GM12878 (cell line): ENCODE measurements around the gene NLE1. TPM values are rescaled to one million over a fixed set of nuclear protein-coding genes. Genes with fewer than 3 reads are reported as not detected.
"Not testable (repeated sequence)": the region's sequence is repeated elsewhere in the genome, so short reads cannot be mapped to it uniquely, and the experiment has no call there.

Experiments used
- ATAC-seq: fragments of 200-7000 bp; cut with Tn5 transposase; 3 replicates; pipeline ENCODE4 v1.9.1; 2020; ENCODE audit warnings: mild to moderate bottlenecking, moderate library complexity
- BruUV-seq: library from RNA; stranded (reverse); fragments of 400-500 nt; replicated peaks from 2 replicates; lab custom pipeline; 2021; lab: Mats Ljungman, UMichigan
- CTCF ChIA-PET: fragments of 300-600 bp; sonication (Branson Sonifier 250); formaldehyde crosslinking; extraction: SDS; loops from one replicate; lab custom pipeline; 2021; ENCODE audit warnings: inconsistent platforms; lab: Yijun Ruan, JAX
- POLR2A ChIA-PET: fragments of 350-600 bp; formaldehyde crosslinking; extraction: SDS; loops from one replicate; lab custom pipeline; 2021; ENCODE audit warnings: inconsistent platforms; lab: Charles Lee
- RAD21 ChIA-PET: fragments of 300-600 bp; sonication (Branson Sonifier 250); formaldehyde crosslinking; loops from one replicate; lab custom pipeline; 2023; ENCODE audit warnings: antibody characterized with exemption; ENCODE audit not compliant: unreplicated experiment; lab: Charles Lee
- SMC1A ChIA-PET: fragments of 300-600 bp; sonication (Branson Sonifier 250); formaldehyde crosslinking; loops from one replicate; lab custom pipeline; 2023; ENCODE audit not compliant: unreplicated experiment, uncharacterized antibody; lab: Charles Lee
- DNase-seq: peaks from one replicate; pipeline ENCODE4 v3.0.0-alpha.2; 2011; ENCODE audit warnings: low read depth, low spot score
- FAIRE-seq: peaks from 3 replicates; lab custom pipeline; 2011; peaks lifted over from hg19 to GRCh38; lab: Jason Lieb, UNC
- H2AFZ ChIP-seq: 2 replicates; pipeline ENCODE4 v1.6.0; 2011; ENCODE audit warnings: low read depth, low read length, control low read depth; ENCODE audit not compliant: control insufficient read depth
- H3K27ac ChIP-seq: 2 replicates; pipeline ENCODE4 v1.5.1; 2011; ENCODE audit warnings: control low read depth; ENCODE audit not compliant: control insufficient read depth, insufficient read depth
- H3K27me3 ChIP-seq, 2 experiments: replicated peaks in 1 of 2; 2 replicates each; pipeline versions ENCODE4 v1.6.0 to v1.6.1; 2011; ENCODE audit warnings: low read length in 1 of 2; ENCODE audit not compliant: control insufficient read depth in 2 of 2, insufficient read depth in 2 of 2
- H3K36me3 ChIP-seq, 2 experiments: 2 replicates each; pipeline ENCODE4 v1.5.1; 2011; ENCODE audit warnings: low read length in 1 of 2; ENCODE audit not compliant: control insufficient read depth in 2 of 2, insufficient read depth in 2 of 2
- H3K4me1 ChIP-seq: 2 replicates; pipeline ENCODE4 v1.6.1; 2011; ENCODE audit warnings: mild to moderate bottlenecking, low read length, moderate library complexity, mixed read lengths; ENCODE audit not compliant: control insufficient read depth, insufficient read depth
- H3K4me2 ChIP-seq: 2 replicates; pipeline ENCODE4 v1.6.0; 2011; ENCODE audit warnings: control low read depth; ENCODE audit not compliant: control insufficient read depth, insufficient read depth
- H3K4me3 ChIP-seq: fragments of 200-600 bp; sonication (generic); 2 replicates; pipeline ENCODE4 v1.5.1; 2016
- H3K79me2 ChIP-seq: 2 replicates; pipeline ENCODE4 v1.6.0; 2011; ENCODE audit warnings: low read length; ENCODE audit not compliant: control insufficient read depth, insufficient read depth
- H3K9ac ChIP-seq: 2 replicates; pipeline ENCODE4 v1.8.0; 2011; ENCODE audit warnings: low read length, control low read depth, mixed read lengths; ENCODE audit not compliant: control insufficient read depth, insufficient read depth
- H3K9me3 ChIP-seq: replicated peaks from 3 replicates; pipeline ENCODE4 v1.5.1; 2011; ENCODE audit warnings: mild to moderate bottlenecking, low read length; ENCODE audit not compliant: control insufficient read depth, insufficient read depth
- H4K20me1 ChIP-seq: 2 replicates; pipeline ENCODE4 v1.6.0; 2011; ENCODE audit not compliant: control insufficient read depth, insufficient read depth
- BCL11A ChIP-seq: IDR thresholded peaks from 2 replicates; pipeline ENCODE4 v1.6.1; 2011; ENCODE audit warnings: low read depth, low read length
- KDM1A ChIP-seq: fragments of 200-600 bp; sonication (generic); IDR thresholded peaks from 2 replicates; pipeline ENCODE4 v1.6.1; 2016; ENCODE audit warnings: borderline replicate concordance
- MYC ChIP-seq: IDR thresholded peaks from 2 replicates; pipeline ENCODE4 v1.6.1; 2011; ENCODE audit warnings: mild to moderate bottlenecking, low read length, moderate library complexity, inconsistent platforms; ENCODE audit not compliant: insufficient read depth, insufficient replicate concordance, insufficient read length, severe bottlenecking
- NBN ChIP-seq: fragments of 450-650 bp; IDR thresholded peaks from 2 replicates; pipeline ENCODE4 v1.6.1; 2016
- SUPT20H ChIP-seq: IDR thresholded peaks from 2 replicates; pipeline ENCODE4 v1.6.1; 2011; ENCODE audit warnings: low read depth, mild to moderate bottlenecking, low read length, moderate library complexity, borderline replicate concordance; ENCODE audit not compliant: control insufficient read depth
- TCF12 ChIP-seq: IDR thresholded peaks from 2 replicates; pipeline ENCODE4 v1.6.1; 2011; ENCODE audit warnings: low read depth, mild to moderate bottlenecking, low read length
- TCF7 ChIP-seq: IDR thresholded peaks from 2 replicates; pipeline ENCODE4 v1.6.1; 2014; ENCODE audit warnings: antibody characterized with exemption, borderline replicate concordance
- ZBED1 ChIP-seq: IDR thresholded peaks from 2 replicates; pipeline ENCODE4 v1.6.1; 2016; ENCODE audit warnings: borderline replicate concordance
- WGBS: methylation state at CpG from one replicate; pipeline ENCODE4 v1.1.6; 2016; ENCODE audit warnings: low lambda C conversion rate; ENCODE audit not compliant: insufficient replicate concordance, insufficient coverage; ENCODE audit errors: missing lambda C conversion rate; 5-methylcytosine and 5-hydroxymethylcytosine counted together
- in situ Hi-C: fragments of 300-500 bp; cut with MboI; formaldehyde crosslinking; loops from 9 replicates; pipeline ENCODE4 v1.14.3; 2018; ENCODE audit warnings: mixed read lengths
- intact Hi-C: fragments of 100-400 bp; cut with micrococcal nuclease; formaldehyde crosslinking; loops from one replicate; pipeline ENCODE4 v1.14.2; 2022; ENCODE audit not compliant: unreplicated experiment
- polyA plus RNA-seq, 11 experiments: library from polyadenylated mRNA; depleted of rRNA in 4 of 11; unstranded in 6 of 11; stranded (reverse) in 5 of 11; fragments of >200 nt; fragmentation: Nextera tagmentation in 4 of 11; fragmentation: Illumina TruSeq in 1 of 11; extraction: Ambion mirVana in 4 of 11; extraction: Trizol in 1 of 11; gene quantifications; 1 replicate in 1 of 11; 2 replicates in 10 of 11; pipeline versions ENCODE4 v1.2.1 to v1.2.3, GENCODE V29; 2011 to 2016; ENCODE audit warnings: inconsistent platforms in 2 of 11, missing spikeins in 2 of 11, low read depth in 1 of 11
- total RNA-seq, 4 experiments: library from RNA; depleted of rRNA in 3 of 4; stranded (reverse); fragments of >200 nt in 3 of 4; fragmentation: Illumina TruSeq in 1 of 4; extraction: Trizol in 1 of 4; gene quantifications; 2 replicates each; pipeline versions ENCODE4 v1.2.1 to v1.2.3, GENCODE V29; 2013 to 2021
- TF ChIP-seq, protein P1 (sequence below): fragments of 450-650 bp; conservative IDR thresholded peaks from 2 replicates; pipeline ENCODE4 v1.6.1; 2017; ENCODE audit warnings: mild to moderate bottlenecking, moderate library complexity

The NLE1 gene
- total and polyA plus RNA-seq, 10 of the 15 experiments (the other 5 are each of a cell fraction or from before 2014, with no cell fraction given), result 2.4 to 33.5 (median 17.6) TPM

DNA sequence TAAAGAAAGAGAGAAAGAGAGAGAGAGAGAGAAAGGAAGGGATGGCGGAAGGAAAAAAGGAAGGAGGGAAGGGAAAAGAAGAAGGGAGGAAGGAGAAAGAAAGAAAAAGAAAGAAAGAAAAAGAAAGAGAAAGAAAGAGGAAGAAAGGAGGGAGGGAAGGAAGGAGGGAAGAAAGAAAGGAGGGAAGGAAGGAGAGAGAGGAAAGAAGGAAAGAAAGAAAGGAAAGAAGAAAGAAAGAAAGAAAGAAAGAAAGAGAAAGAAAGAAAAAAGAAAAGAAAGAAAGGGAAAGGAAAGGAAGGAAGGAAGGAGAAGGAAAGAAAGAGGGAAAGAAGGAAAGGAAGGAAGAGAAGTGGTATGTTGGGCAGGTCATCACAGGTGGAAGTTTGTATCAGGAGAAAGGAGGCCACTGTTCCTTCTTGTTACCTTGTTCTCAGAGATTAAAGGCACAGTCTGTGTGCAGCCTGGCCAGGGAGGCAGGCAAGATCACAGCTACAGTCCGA, 32.8 kb upstream of the NLE1 start:
- WGBS, result 69% methylated on average over 2 of the region's 2 CpGs
- H3K9me3 ChIP-seq, result no peaks in the 10 kb centered on the region
- H3K9ac ChIP-seq, result no peak overlapping the region
- no peaks in the 10 kb centered on the region for H3K36me3 ChIP-seq
- H4K20me1 ChIP-seq, result no peaks in the 10 kb centered on the region
- H3K79me2 ChIP-seq, result no peaks in the 10 kb centered on the region
- no peak overlapping the region for H3K4me2 ChIP-seq
- BruUV-seq, result no TSS peak
- intact Hi-C loops (no loop called here), in situ Hi-C loops (no loop called here)
- TF ChIP-seq ZBED1 (no peak), MYC (no peak), TCF7 (no peak), SUPT20H (no peak), NBN (no peak), BCL11A (no peak), TCF12 (no peak), KDM1A (no peak)
- TF ChIP-seq, protein P1, sequence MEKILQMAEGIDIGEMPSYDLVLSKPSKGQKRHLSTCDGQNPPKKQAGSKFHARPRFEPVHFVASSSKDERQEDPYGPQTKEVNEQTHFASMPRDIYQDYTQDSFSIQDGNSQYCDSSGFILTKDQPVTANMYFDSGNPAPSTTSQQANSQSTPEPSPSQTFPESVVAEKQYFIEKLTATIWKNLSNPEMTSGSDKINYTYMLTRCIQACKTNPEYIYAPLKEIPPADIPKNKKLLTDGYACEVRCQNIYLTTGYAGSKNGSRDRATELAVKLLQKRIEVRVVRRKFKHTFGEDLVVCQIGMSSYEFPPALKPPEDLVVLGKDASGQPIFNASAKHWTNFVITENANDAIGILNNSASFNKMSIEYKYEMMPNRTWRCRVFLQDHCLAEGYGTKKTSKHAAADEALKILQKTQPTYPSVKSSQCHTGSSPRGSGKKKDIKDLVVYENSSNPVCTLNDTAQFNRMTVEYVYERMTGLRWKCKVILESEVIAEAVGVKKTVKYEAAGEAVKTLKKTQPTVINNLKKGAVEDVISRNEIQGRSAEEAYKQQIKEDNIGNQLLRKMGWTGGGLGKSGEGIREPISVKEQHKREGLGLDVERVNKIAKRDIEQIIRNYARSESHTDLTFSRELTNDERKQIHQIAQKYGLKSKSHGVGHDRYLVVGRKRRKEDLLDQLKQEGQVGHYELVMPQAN, result no peak
- ATAC-seq (no peak), FAIRE-seq (no peak), DNase-seq (no peak)
- H3K27me3 ChIP-seq, result peaks cover 0 to 5% of the 10 kb centered on the region in 2 experiments; a peak in 1 of 4 replicates
- ChIA-PET CTCF (no interaction called here), POLR2A (no interaction called here), RAD21 (no interaction called here), SMC1A (no interaction called here)
- H3K4me1 ChIP-seq, result no peaks in the 10 kb centered on the region
- no peak overlapping the region for H2AFZ ChIP-seq
- no peak overlapping the region for H3K4me3 ChIP-seq
- H3K27ac ChIP-seq, result no peak overlapping the region

DNA sequence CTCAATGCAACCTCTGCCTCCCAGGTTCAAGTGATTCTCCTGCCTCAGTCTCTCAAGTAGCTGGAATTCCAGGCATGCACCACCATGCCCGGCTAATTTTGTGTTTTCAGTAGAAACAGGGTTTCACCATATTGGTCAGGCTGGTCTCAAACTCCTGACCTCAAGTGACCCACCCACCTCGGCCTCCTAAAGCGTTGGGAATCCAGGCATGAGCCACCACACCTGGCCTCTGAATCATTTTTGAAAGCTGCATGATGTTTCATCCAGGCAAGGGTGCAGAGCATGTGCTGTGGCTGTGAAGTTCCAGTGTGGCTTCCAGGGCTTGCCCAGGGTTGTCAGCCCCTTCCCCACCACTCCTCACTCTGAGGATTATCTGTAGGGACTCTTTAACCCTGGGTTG, 30.2 kb upstream of the NLE1 start:
- H3K9ac ChIP-seq, H3K4me3 ChIP-seq, POLR2A ChIA-PET, BruUV-seq, RAD21 ChIA-PET, SMC1A ChIA-PET, H3K36me3 ChIP-seq, DNase-seq, intact Hi-C loops, H3K9me3 ChIP-seq, H3K4me1 ChIP-seq, FAIRE-seq, H3K4me2 ChIP-seq, H3K79me2 ChIP-seq, H4K20me1 ChIP-seq, H2AFZ ChIP-seq, H3K27ac ChIP-seq, ATAC-seq, H3K27me3 ChIP-seq, in situ Hi-C loops: not testable (repeated sequence)
- CTCF ChIA-PET, result interaction anchor here (1.2 kb wide), 1 partner anchor 16 kb away, joined by 3 read pairs; no protein-coding TSS in a partner anchor
- 0% methylated on average over 3 of the region's 3 CpGs for WGBS
